ENCODE measurements around the gene CCHCR1.
"Not testable (repeated sequence)": the region's sequence is repeated elsewhere in the genome, so short reads cannot be mapped to it uniquely, and the experiment has no call there.

CCHCR1 gene

GRCh38 chr6:31180500-31180899, 22.9 kb upstream of the CCHCR1 start:
- peak; percentile 74 for DNase-seq (ENCODE audit: low spot score)

DNA sequence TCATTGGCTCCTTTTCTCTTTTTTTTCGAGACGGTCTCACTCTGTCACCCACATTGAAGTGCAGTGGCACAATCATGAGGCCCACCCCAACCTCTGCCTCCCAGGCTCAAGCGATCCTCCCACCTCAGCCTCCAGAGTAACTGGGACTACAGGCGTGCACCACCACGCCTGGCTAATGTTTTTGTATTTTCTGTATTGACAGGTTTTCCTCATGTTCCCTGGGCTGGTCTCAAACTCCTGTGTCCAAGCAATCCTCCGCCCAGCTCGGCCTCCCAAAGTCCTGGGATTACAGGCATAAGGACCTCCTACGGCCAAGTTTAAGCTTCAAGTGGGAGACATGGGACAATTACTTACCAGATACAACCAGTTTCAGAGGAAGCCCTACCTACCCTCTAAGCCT, 22.3 kb upstream of the CCHCR1 start:
- no peak for DNase-seq (ENCODE audit: low spot score)

GRCh38 chr6:31179042-31179386, 21.4 kb upstream of the CCHCR1 start:
- DNase-seq (ENCODE audit: low spot score): no peak

- peak; percentile 54 for DNase-seq (ENCODE audit: low spot score)
Observed at GRCh38 chr6:31178143-31179041, 20.8 kb upstream of the CCHCR1 start.

- no peak for DNase-seq (ENCODE audit: low spot score)
Observed at GRCh38 chr6:31175971-31176370, 18.4 kb upstream of the CCHCR1 start.

DNA sequence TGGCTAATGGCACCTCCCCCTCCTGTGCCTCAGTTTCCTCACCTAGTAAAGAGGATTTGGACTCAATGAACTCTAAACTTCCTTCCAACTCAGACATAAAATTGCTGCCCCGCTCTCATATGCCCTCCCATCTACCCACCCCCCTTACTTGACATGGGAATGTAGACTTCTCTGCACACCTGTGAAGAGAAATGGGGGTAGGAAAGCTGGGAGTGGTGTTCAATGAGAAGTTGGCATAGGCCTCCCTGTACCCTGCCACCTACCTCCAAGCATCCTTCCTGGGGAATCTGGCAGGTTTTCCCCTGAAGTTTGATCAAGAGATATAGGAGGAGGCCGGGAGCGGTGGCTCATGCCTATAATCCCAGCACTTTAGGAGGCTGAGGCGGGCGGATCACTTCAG, 16.8 kb upstream of the CCHCR1 start:
- DNase-seq (ENCODE audit: low spot score): no peak

GRCh38 chr6:31173406-31173805, 15.8 kb upstream of the CCHCR1 start:
- DNase-seq (ENCODE audit: low spot score): no peak

GRCh38 chr6:31172973-31173384, 15.4 kb upstream of the CCHCR1 start:
- no peak for DNase-seq (ENCODE audit: low spot score)

DNA sequence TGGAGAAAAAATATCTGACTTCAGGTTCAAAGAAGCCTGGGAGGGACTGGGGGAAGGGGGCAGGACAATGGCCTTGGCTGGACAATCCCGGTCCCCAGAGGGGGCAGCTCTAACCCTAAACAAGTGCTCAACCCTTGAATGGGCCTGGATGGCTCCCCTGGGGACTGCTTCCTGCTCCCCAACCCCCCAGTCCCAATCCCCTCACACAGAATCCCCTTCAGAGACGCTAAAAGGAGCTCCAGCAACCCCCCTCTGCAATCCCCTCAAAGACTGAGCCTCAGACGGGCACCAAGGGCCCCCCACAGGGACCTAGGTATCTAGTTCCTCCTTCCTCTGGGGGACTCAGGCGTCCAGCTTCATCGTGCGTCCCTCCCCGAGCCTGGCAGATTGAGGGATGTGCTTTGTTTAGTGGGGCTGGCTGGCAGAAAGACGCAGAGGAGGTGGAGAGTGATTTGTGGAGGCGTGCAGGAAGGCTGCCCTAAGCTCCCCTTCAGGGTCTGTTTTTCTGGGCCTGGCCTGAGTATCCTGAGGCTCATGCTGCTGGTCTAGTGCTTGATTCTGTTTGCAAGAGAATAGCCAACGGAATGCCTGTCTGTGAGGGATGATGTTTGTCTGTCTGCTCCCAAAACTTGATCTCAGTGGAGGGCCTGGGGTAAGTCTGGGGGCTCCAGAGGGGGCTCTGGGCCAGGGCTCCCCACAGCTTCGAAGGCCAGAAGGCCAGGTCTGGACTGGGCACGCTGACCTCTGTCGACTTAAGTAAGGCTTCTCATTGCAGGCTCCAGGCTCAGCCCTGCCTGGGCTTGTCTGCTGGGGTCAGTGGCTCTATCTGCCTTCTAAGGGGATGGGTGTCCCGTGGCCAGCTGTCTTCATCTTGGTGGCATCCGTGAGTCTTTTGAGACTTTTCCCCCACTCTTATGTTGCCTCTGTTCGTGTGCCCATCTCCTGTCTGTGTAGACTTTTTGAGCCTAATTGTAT, 14.6 kb upstream of the CCHCR1 start:
- no peak for DNase-seq (ENCODE audit: low spot score)

DNA sequence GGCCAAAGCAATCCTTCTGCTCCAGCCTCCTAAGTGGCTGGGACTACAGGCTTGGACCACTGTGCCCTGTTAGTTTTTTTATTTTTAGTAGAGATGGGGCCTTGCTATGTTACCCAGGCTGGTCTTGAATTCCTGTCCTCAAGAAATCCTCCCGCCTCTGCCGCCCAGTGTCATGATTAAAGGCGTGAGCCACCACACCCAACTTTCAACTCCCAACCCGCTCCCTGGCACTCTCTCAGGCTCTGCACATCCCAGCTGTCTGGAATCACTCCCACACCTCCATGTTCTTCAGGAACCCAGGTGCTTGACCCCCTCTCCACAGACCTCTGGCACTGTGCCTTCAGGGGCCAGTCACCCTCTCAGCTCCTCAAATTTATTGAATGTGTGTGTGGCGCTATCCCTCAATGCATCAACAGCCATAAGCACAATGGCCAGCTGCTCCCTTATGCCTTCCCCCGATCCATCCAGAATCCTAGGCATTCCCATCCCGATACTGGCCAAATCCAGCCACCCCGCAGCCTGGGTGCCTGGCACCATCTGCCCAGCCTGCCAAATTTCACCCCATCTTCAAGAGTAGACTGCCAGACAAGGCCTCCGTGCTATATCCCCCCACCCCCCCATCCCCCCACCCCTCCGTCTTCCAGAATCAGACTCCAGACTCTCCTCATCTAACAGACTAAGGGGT, 13.5 kb upstream of the CCHCR1 start:
- DNase-seq (ENCODE audit: low spot score): no peak

DNA sequence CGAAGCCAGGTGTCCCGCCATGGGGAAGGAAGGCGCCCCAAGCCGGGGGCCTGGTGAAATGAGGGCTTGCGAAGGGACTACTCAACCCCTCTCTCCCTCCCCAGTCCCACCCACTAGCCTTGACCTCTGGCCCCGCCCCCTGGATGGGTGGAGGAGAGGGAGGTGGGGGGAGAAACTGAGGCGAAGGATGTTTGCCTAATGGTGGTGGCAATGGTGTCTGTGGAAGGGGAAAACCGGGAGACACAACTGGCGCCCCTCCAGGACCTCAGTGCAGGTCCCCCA, 12.9 kb upstream of the CCHCR1 start, which contains the start of gene POU5F1:
POU5F1 (minus strand) TSS at position 83 of the 282 bp plus-strand sequence; CDS start at position 21, 62 bp downstream.
- DNase-seq (ENCODE audit: low spot score): no peak

- not testable (repeated sequence) for DNase-seq (ENCODE audit: low spot score)
Observed at GRCh38 chr6:31169858-31170599, 12.4 kb upstream of the CCHCR1 start.

GRCh38 chr6:31169123-31169857, 11.7 kb upstream of the CCHCR1 start:
- DNase-seq (ENCODE audit: low spot score): no peak

DNA sequence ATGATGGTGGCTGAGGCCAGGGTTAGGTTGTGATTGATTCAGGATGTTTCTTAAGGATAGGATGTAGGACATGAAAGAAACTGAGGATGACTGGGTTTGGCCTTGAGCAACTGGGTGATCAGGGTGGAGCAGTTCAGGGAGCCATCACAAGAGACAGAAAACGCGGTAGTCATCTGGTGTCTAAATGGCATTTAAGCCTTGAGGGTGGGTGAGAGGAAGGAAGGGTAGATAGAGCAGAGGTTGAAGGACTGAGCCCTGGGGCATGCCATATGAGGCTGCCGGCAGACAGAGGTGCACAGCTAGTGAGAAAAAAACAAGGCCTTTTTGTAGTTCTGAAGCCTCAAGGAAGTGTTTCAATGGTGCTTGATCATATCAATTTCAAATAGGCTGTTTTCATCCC, 11.0 kb upstream of the CCHCR1 start:
- no peak for DNase-seq (ENCODE audit: low spot score)

- no peak for DNase-seq (ENCODE audit: low spot score)
Observed at GRCh38 chr6:31165986-31166385, 8.4 kb upstream of the CCHCR1 start.

DNA sequence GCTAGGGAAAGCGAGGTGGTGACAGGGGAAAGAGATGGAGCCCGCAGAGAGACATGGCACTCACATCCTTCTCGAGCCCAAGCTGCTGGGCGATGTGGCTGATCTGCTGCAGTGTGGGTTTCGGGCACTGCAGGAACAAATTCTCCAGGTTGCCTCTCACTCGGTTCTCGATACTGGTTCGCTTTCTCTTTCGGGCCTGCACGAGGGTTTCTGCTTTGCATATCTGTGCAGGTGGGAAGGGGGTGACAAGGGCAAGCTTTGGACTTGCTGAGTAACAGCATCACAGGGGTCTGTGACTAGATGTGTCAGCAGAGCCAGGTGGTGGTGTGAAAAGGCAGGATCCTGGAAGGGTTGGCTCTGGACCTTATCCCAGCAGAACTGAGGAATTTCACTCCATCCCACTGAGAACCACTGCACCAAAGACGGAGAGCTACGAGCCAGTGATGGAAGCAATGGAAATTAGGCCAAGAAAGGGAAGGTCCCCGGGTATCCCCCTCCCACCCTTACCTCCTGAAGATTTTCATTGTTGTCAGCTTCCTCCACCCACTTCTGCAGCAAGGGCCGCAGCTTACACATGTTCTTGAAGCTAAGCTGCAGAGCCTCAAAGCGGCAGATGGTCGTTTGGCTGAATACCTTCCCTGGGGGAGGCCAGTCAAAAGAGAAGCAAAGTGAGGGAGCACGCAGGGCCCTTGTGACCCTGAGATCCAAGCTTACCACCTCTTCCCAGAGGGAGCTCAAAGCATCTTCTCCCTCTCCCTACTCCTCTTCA, 7.6 kb upstream of the CCHCR1 start:
- DNase-seq (ENCODE audit: low spot score): not testable (repeated sequence)

GRCh38 chr6:31164475-31165063, 7.0 kb upstream of the CCHCR1 start:
- DNase-seq (ENCODE audit: low spot score): not testable (repeated sequence)

DNA sequence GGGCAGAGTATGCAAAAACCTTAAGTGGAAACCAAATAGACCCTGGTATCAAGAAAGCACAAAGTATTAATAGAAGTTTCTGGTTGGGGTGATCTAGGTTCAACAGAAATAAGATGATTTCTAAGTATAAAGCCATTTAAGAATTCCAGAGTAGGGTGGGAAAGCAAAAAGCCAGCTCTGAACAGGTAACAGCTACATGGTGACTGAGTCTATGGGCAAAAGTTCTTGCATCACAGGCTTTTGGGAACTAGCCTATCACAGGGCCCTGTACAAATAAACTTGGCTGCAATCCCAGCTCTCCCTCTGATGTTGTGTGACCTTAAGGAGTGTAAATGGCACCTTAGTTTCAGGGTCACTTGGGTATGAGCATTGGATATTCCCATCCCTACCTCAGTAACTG, 6.3 kb upstream of the CCHCR1 start:
- no peak for DNase-seq (ENCODE audit: low spot score)

DNA sequence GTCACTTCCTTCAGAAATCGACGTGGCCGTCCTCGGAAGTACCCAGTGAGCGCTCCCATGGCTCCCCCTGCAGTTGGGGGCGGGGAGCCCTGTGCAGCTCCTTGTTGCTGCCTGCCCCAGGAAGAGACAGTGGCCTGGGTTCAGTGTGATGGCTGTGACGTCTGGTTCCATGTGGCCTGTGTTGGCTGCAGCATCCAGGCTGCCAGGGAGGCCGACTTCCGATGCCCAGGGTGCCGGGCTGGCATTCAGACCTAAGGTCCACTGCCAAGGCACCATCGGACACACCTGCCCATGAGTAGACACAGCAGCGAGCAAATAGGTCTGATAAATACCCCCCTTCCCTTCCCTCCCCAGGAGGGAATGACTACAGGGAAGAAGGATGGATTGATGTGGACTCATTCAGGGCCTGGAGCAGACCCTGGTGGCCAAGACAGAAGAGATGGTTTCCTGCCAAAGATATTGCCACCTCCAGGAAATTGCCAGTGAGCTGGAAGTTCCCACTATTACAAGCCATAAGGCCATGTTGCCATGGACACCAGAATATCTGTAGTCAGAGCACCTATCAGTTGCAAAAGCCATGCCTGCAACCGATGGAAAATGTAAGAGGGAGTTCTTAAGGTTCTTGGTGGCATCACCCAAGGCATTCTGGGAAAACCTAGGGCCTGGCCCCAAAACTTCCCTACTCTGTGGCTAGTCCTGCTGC, 5.0 kb upstream of the CCHCR1 start:
- DNase-seq (ENCODE audit: low spot score): no peak

Data from activated CD4-positive, alpha-beta T cell treated with anti-CD3 and anti-CD28 coated beads, Interleukin-2, Interleukin-4, amounts not matched to agents 100 ng/mL and 50 ng/mL, durations not matched to agents 16 hours and 8 hours (primary cell).